AG10803 (cell line): Measurements from ENCODE around the gene DGKD.

Source experiments
- DNase-seq: peaks from one replicate; pipeline ENCODE4 v3.0.0; 2010; ENCODE audit warnings: low read depth
- H3K4me3 ChIP-seq: 2 replicates; pipeline ENCODE4 v1.5.1; 2011; ENCODE audit warnings: mild to moderate bottlenecking, low read length, control low read depth
- TF ChIP-seq, protein P1 (sequence below): conservative IDR thresholded peaks from 2 replicates; pipeline ENCODE4 v1.5.1; 2011; ENCODE audit warnings: mild to moderate bottlenecking, low read length, control low read depth, inconsistent platforms

Gene DGKD

DNA sequence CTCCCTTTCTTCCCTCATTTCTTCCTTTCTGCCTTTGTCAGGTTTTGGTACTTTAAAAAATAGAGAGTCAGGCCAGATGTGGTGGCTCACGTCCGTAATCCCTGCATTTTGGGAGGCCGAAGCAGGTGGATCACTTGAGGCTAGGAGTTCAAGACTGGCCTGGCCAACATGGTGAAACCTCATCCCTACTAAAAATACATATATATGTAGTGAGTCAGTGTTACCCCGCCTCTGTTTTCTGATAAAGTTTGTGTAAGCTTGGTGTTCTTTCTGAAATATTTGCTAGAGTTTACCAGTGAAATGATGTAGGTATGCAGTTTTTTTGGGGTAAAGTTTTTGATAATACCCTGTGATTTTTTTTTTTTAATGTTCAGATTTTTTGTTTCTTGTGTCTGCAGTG lies 58.8 kb downstream of the DGKD start:
- TF ChIP-seq, protein P1, sequence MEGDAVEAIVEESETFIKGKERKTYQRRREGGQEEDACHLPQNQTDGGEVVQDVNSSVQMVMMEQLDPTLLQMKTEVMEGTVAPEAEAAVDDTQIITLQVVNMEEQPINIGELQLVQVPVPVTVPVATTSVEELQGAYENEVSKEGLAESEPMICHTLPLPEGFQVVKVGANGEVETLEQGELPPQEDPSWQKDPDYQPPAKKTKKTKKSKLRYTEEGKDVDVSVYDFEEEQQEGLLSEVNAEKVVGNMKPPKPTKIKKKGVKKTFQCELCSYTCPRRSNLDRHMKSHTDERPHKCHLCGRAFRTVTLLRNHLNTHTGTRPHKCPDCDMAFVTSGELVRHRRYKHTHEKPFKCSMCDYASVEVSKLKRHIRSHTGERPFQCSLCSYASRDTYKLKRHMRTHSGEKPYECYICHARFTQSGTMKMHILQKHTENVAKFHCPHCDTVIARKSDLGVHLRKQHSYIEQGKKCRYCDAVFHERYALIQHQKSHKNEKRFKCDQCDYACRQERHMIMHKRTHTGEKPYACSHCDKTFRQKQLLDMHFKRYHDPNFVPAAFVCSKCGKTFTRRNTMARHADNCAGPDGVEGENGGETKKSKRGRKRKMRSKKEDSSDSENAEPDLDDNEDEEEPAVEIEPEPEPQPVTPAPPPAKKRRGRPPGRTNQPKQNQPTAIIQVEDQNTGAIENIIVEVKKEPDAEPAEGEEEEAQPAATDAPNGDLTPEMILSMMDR: no peak
- peak; percentile 21 for DNase-seq
- H3K4me3 ChIP-seq: no peak overlapping the region

DNA sequence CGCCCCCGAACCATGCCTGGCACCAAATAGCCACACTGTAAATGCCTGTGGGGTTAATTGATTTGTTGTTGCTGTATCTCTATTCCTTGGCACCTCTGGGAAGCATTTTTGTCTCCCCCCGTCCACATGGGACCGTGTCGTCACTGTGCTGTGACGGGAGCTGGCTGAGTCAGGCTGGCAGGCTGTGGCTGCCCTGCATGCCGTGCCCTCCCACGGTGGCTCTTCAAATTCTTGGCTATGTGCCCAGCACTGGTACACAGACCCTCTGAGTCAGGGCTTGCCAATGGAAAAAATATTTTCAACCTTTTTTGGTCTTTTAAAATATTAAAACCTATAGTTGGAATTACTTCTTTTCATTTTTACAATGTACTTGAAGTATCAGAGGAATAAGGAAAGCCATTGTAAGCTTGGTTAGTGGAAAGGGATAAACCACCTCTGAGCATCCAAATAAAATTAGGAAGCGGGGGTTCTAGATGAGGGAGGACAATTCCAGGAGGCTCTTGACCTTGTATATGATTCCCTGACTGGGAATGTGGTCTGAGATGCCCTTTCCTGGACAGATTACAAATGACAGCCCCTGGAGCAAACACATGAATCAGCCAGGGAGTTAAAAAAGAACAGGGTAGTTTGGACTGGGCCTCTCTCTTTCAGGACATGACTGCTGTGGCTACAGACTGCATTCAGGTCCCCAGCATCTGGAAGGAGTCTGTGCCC lies 59.4 kb downstream of the DGKD start:
- no peak overlapping the region for H3K4me3 ChIP-seq
- TF ChIP-seq, protein P1: no peak
- peak; percentile 67 for DNase-seq

DNA sequence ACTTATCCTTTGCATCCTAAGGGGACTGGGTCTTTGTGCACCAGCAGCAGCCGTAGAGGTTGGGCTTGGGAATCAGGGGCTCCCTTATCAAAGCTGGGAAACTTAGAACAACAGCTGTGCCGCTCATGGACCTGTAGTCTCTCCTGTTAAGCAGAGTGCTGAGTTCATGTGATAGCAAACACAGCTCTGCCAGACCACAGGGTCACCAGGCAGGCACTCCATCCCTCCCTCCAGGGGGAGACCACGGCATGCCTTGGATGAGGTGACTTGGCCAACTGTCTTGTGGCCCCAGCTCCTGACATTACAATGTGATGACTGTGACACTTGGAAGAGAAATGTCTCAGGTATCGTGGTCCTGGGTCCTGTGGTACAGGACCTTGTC lies 60.0 kb downstream of the DGKD start:
- TF ChIP-seq, protein P1: no peak
- DNase-seq: no peak
- no peak overlapping the region for H3K4me3 ChIP-seq

DNA sequence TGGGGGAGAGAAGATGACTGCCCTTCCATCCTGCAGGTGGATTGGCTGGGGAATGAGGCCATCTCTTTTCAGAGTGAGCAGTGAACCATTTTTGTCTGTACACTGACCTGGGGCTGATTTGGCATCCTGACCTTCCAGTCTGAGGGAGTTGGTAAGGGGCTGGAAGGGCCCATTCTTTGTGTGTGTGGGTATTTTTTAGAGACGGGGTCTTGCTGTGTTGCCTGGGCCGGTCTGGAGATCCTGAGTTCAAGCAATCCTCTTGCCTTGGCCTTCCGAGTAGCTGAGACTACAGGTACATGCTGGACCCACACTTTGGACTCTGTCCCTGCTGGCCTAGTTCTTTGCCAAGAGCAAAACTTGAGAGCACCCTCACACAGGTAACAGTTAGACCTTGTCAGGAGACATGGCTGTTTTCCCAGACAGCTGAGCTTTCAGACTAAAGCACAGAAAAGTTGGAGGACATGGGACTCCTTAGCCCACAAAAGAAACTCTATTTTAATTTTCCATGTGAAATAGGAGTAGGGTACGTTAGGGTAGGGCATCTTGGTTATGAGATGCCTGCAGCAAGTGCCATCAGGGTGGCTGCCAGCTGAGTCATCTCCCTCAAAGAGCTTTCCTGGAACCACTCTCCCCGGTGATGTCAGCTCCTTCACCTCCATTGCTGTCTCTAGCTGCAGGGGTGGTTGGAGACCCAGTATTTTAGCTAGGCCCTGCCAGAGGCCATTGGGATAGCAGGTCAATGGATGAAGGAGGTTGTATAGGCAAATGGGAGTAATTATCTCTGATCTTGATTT lies 60.7 kb downstream of the DGKD start:
- H3K4me3 ChIP-seq: no peak overlapping the region
- DNase-seq: peak; percentile 39
- TF ChIP-seq, protein P1: no peak

DNA sequence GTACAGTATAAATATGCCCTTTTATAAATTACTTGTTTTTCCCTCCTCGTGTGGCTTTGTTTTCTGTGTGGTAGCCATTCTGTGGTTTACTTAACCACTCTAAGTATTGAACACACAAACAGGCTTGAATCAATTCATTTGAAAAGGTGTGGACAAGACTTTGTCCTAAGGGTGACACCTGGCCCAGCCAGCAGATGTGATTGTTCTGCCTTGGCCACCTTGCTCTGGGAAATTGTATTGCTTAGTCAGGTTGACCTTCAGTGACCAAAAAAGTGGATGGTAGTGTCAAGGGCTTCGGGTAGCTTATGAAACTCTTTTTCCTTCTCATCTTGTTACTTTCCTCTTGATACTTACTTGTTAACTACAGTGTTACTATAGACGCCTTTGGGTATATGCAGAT lies 61.9 kb downstream of the DGKD start:
- no peak for DNase-seq
- no peak overlapping the region for H3K4me3 ChIP-seq
- TF ChIP-seq, protein P1: no peak

DNA sequence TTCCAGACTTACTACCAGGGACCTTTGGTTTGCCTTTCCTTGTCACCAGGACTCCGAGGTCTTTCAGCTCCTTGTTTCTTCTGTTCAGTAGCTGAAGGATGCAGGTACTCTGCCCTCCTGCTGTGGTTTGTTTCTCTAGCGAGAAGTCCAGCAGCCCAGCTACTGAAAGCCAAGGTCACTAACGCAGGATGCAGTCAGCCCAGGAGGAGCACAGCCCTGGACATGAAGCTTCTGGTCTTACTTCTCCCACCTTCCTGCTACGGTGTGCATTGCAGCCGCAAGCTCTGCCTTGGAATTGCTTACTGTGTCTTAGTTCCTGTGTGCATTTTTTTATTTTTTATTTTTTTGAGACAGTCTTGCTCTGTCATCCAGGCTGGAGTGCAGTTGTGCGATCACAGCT lies 62.4 kb downstream of the DGKD start:
- TF ChIP-seq, protein P1: no peak
- no peak for DNase-seq

DNA sequence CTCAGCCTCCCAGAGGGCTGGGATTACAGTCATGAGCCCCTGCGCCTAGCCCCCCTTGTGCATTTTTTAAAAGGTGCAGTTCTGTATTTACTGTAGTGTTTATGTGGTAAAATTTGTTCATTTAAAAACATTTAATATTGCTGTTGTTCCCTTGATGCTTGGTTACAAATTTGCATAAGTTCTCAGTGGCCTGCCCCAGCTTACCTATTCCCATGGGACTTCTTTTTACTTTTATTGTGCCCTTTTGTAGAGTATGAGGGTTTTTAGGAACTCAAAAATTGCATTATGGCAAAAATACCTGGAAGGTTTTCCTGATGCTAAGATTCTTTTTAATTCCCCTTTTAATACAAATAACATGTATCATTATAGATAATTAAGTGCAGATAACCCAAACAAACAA lies 63.0 kb downstream of the DGKD start:
- DNase-seq: no peak
- TF ChIP-seq, protein P1: no peak

More for the DNA sequence above, 62.4 kb downstream of the DGKD start:
- no peak overlapping the region for H3K4me3 ChIP-seq

More for the DNA sequence above, 63.0 kb downstream of the DGKD start:
- H3K4me3 ChIP-seq: no peak overlapping the region
